GM08714 (cell line): Measurements from ENCODE around the gene ERICH4.
"Not testable (repeated sequence)": the region's sequence is repeated elsewhere in the genome, so short reads cannot be mapped to it uniquely, and the experiment has no call there.

Source experiments
- H3K4me3 ChIP-seq: fragments of 200-500 bp; sonication (Bioruptor generic); 2 replicates; pipeline ENCODE4 v1.5.1; 2014; ENCODE audit warnings: mild to moderate bottlenecking, low read length, inconsistent platforms
- ZNF274 ChIP-seq: IDR thresholded peaks from 2 replicates; pipeline ENCODE4 v1.6.1; 2012; ENCODE audit warnings: mild to moderate bottlenecking, low read depth, low read length

The ERICH4 gene

GRCh38 chr19:41462497-41462896, 19.5 kb downstream of the ERICH4 start:
- H3K4me3 ChIP-seq, result no peak overlapping the region
- TF ChIP-seq ZNF274, result no peak

GRCh38 chr19:41463257-41464256, 20.6 kb downstream of the ERICH4 start:
- peak overlapping the region; percentile 55; the same call in 1 of the 2 replicates for H3K4me3 ChIP-seq

DNA sequence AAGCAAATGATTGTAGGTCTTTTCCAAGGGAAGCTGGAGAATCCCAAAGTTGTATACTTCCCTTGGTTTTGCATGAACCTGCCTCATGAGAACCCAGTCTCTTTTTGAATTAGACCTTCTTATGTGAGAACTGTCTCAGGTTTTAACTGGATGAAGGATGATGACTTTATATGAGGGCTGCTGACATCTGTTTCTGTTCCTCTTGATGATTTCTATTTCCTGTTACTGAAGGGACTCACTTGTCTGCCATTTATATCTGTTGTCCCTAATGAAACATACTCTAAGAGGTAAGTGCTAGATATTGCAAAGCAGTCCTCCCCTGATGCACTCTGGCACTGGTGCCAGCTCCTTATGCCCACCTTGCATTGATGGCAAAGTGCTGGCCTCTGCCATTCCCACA, 33.6 kb downstream of the ERICH4 start:
- no peak overlapping the region for H3K4me3 ChIP-seq

GRCh38 chr19:41478171-41478570, 35.2 kb downstream of the ERICH4 start:
- H3K4me3 ChIP-seq, result no peak overlapping the region
- TF ChIP-seq ZNF274, result no peak

More for the DNA sequence above, 33.6 kb downstream of the ERICH4 start:
- no peak for TF ChIP-seq ZNF274

DNA sequence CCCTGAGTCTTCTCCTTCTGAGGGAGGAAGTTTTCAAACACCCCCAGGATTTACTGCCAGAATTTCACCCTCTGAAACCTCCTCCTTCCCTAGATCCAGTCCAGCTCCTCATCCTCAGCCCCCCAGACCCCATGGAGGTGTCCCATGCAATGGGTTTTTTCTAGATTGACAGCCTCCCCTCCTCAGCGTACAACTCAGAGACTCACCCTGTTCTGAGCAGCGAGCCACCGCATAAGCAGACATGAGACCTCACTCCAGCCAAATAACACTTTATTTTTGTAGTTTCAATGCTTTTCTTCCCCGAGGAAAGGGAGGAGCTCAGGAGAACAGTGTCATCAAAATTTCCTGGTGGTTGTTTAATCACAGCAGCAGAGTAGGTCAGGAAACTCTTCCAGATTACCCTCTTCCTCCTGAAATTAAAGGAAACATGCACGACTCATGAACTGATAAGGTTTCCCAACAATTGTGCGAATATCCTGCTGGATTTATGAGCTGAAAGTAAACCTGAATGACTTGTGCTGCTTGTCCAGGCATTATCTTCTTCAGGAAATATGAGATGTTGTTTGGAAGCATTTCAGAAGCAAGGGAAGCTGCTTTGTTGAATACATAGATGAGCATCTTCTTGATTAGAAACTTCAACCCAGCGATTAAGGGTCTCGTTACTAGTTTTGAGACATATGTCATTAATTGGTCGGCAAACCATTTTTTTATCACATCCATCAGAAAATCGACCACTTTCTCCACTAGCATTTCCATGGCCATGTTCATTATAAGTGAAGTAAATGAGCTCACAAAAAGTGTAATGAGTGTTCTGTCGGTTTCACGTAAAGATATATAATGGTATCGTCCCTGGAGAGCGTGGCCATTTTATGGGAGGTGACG, 36.2 kb downstream of the ERICH4 start:
- TF ChIP-seq ZNF274, result no peak
- no peak overlapping the region for H3K4me3 ChIP-seq

DNA sequence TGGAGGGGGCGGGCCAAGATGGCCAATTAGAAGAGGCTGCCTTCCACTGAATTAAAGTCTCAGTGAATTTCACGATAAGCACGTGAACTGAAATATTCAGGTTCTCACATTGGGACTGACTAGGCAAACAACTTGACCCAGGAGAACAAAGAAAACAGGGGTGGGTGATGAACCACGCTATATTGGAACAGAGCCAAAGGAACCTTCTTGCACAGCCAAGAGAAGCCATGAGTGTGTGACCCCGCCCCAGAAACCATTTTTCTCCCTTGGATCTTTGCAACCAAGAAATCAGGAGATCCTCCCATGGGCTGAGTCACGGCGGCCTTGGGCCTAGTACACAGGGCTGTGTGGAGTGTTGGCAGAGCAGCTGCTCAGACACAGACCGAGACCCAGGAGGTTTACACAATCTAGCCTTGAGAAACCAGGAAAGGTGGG, 36.8 kb downstream of the ERICH4 start:
- no peak overlapping the region for H3K4me3 ChIP-seq
- no peak for TF ChIP-seq ZNF274

GRCh38 chr19:41480336-41480735, 37.4 kb downstream of the ERICH4 start:
- H3K4me3 ChIP-seq, result no peak overlapping the region
- no peak for TF ChIP-seq ZNF274

DNA sequence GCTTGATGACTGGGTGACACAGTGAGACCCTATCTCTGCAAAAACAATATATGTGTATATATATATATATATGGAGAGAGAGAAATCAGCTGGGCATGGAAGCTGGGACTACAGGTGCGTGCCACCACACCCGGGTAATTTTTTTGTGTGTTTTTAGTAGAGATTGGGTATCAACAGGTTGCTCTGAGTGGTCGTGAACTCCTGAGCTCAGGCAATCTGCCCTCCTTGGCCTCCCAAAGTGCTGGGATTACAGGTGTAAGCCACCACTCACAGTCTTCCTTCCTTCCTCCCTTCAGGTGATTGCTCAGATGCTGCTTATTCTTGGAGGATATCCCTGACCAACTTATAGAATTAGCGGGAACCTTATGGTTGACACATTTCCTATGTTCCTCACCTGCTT, 41.9 kb downstream of the ERICH4 start:
- no peak for TF ChIP-seq ZNF274
- H3K4me3 ChIP-seq, result no peak overlapping the region

DNA sequence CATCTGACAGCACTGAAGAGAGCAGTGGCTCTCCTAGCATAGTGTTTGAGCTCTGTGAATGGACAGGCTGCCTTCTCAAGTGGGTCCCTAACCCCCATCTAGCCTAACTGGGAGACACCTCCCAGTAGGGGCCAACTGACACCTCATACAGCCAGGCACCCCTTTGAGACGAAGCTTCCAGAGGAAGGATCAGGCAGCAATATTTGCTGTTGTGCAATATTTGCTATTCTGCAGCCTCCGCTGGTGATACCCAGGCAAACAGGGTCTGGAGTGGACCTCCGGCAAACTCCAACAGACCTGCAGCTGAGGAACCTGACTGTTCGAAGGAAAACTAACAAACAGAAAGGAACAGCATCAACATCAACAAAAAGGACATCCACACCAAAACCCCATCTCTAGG, 44.0 kb downstream of the ERICH4 start:
- H3K4me3 ChIP-seq, result not testable (repeated sequence)

DNA sequence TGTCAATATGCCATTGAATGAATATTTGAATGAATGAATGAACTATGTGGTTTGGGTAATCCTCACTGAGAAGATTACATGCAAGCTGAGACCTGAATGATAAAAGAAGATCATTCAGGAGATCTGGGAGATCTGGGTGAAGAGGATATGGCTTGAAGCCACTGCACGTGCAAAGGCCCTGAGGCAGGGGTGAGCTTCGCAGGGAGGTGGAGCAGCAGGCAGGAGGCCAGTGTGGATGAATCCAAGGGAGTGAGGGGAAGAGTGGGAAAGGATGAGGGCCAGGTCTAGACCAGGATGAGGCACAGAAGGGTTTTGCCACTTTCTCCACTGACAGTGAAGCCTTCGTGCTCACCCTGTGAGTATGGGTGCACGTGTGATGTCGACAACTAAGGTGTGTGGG, 49.9 kb downstream of the ERICH4 start:
- TF ChIP-seq ZNF274, result no peak
- H3K4me3 ChIP-seq, result no peak overlapping the region
